COLO668 (cell line): Measurements from ENCODE around the gene MRPS5.

Experiments used
- DNase-seq: peaks from one replicate; lab custom pipeline; 2025; ENCODE audit not compliant: unreplicated experiment; lab: John Stamatoyannopoulos, UW

MRPS5 gene

GRCh38 chr2:95091885-95092555 lies 29.6 kb downstream of the MRPS5 start:
- no peak for DNase-seq

GRCh38 chr2:95087379-95087778 lies 34.2 kb downstream of the MRPS5 start:
- no peak for DNase-seq

GRCh38 chr2:95086017-95086416 lies 35.6 kb downstream of the MRPS5 start:
- no peak for DNase-seq

GRCh38 chr2:95082477-95082876 lies 39.1 kb downstream of the MRPS5 start:
- no peak for DNase-seq

- DNase-seq, result no peak
Measured at GRCh38 chr2:95079199-95079683, 42.4 kb downstream of the MRPS5 start.

- no peak for DNase-seq
Measured at GRCh38 chr2:95077861-95078603, 43.6 kb downstream of the MRPS5 start.

GRCh38 chr2:95077530-95077825 lies 44.1 kb downstream of the MRPS5 start:
- peak; percentile 9 for DNase-seq

GRCh38 chr2:95076705-95077529 lies 44.7 kb downstream of the MRPS5 start:
- peak; percentile 91 for DNase-seq

GRCh38 chr2:95075440-95076132 lies 46.0 kb downstream of the MRPS5 start:
- no peak for DNase-seq

- DNase-seq, result no peak
Measured at GRCh38 chr2:95074663-95075439, 46.8 kb downstream of the MRPS5 start.

- DNase-seq, result no peak
Measured at GRCh38 chr2:95073856-95074662, 47.5 kb downstream of the MRPS5 start.

- no peak for DNase-seq
Measured at GRCh38 chr2:95072424-95072823, 49.2 kb downstream of the MRPS5 start.

- DNase-seq, result no peak
Measured at GRCh38 chr2:95071856-95072255, 49.8 kb downstream of the MRPS5 start.

GRCh38 chr2:95069465-95069864 lies 52.1 kb downstream of the MRPS5 start:
- no peak for DNase-seq

- DNase-seq, result no peak
Measured at GRCh38 chr2:95068256-95068655, 53.4 kb downstream of the MRPS5 start.

GRCh38 chr2:95063086-95063958 lies 58.3 kb downstream of the MRPS5 start:
- DNase-seq, result no peak

- DNase-seq, result peak; percentile 35
Measured at GRCh38 chr2:95062242-95063085, 59.1 kb downstream of the MRPS5 start.
